ENCODE results near the gene SETD7. TPM values are rescaled to one million over a fixed set of nuclear protein-coding genes. Genes with fewer than 3 reads are reported as not detected.

The SETD7 gene
- 18.2 and 20.7 TPM in 2 replicates for total RNA-seq (2014; rRNA removed; shearing (Covaris generic))

- peak; percentile 72 for DNase-seq (ENCODE audit: low read depth)
These were observed at the start of gene SETD7 for GRCh38 chr4:139556071-139556723. Gene SETD7, minus strand, starts transcription at chr4:139556219. Its CDS starts 82 bp downstream, at chr4:139556137.

- no peak for DNase-seq (ENCODE audit: low read depth)
These were observed 49.5 kb upstream of the SETD7 start for GRCh38 chr4:139605516-139605915.

- DNase-seq (ENCODE audit: low read depth): peak; percentile 47
These were observed 47.8 kb upstream of the SETD7 start for GRCh38 chr4:139603576-139604410.

- no peak for DNase-seq (ENCODE audit: low read depth)
These were observed 46.8 kb upstream of the SETD7 start for GRCh38 chr4:139602776-139603360.

GRCh38 chr4:139600662-139601061 is 44.6 kb upstream of the SETD7 start:
- DNase-seq (ENCODE audit: low read depth): no peak

- no peak for DNase-seq (ENCODE audit: low read depth)
These were observed 43.8 kb upstream of the SETD7 start for GRCh38 chr4:139599594-139600374.

GRCh38 chr4:139599076-139599475 is 43.1 kb upstream of the SETD7 start:
- no peak for DNase-seq (ENCODE audit: low read depth)

GRCh38 chr4:139596684-139597279 is 40.8 kb upstream of the SETD7 start:
- no peak for DNase-seq (ENCODE audit: low read depth)

- no peak for DNase-seq (ENCODE audit: low read depth)
These were observed 40.1 kb upstream of the SETD7 start for GRCh38 chr4:139596034-139596683.

GRCh38 chr4:139594591-139595185 is 38.7 kb upstream of the SETD7 start:
- no peak for DNase-seq (ENCODE audit: low read depth)

- peak; percentile 25 for DNase-seq (ENCODE audit: low read depth)
These were observed 37.1 kb upstream of the SETD7 start for GRCh38 chr4:139593091-139593564.

- DNase-seq (ENCODE audit: low read depth): no peak
These were observed 33.5 kb upstream of the SETD7 start for GRCh38 chr4:139589336-139590018.

- DNase-seq (ENCODE audit: low read depth): no peak
These were observed 31.4 kb upstream of the SETD7 start for GRCh38 chr4:139587446-139587845.

- no peak for DNase-seq (ENCODE audit: low read depth)
These were observed 29.5 kb upstream of the SETD7 start for GRCh38 chr4:139585473-139585872.

- DNase-seq (ENCODE audit: low read depth): no peak
These were observed 28.8 kb upstream of the SETD7 start for GRCh38 chr4:139584784-139585183.

GRCh38 chr4:139584013-139584412 is 28.0 kb upstream of the SETD7 start:
- no peak for DNase-seq (ENCODE audit: low read depth)

GRCh38 chr4:139582044-139582443 is 26.0 kb upstream of the SETD7 start:
- DNase-seq (ENCODE audit: low read depth): no peak

GRCh38 chr4:139581096-139581495 is 25.1 kb upstream of the SETD7 start:
- no peak for DNase-seq (ENCODE audit: low read depth)

- no peak for DNase-seq (ENCODE audit: low read depth)
These were observed 20.2 kb upstream of the SETD7 start for GRCh38 chr4:139576219-139576618.

- DNase-seq (ENCODE audit: low read depth): no peak
These were observed 19.1 kb upstream of the SETD7 start for GRCh38 chr4:139575072-139575471.
